ENCODE measurements around the gene NCS1. TPM values are rescaled to one million over a fixed set of nuclear protein-coding genes. Genes with fewer than 3 reads are reported as not detected.
A peak's percentile ranks its signal among the peaks of the same experiment; 100 is the strongest.

Gene NCS1
- total and polyA plus RNA-seq, 5 donors from 2014 or later: 0.22 TPM; not detected in 4

DNA sequence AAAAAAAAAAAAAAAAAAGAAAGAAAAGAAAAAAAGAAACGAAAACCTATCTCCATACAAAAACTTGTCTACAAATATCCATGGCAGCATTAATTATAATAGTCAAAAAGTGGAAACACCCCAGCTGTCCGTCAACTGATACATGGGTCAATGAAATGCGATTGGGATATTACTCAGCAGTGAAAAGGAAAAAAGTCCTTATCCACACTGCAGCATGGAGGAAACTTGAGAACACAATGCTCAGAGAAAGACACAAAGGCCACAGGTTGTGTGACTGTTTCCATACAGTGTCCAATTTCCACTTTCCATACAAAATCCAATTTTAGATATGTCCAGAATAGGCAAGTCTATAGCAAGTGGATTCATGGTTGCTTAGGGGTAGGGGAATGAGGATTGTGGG lies 24.3 kb upstream of the NCS1 start:
- H3K9me3 Mint-ChIP-seq: peaks cover 0 to 2% (median 0%) of the 10 kb centered on the region in 7 donors
- H3K27ac Mint-ChIP-seq: no peak overlapping the region
- Histone ChIP-seq H3K36me3 (ENCODE audit: control insufficient read depth, insufficient read depth, low read length) (no peaks in the 10 kb centered on the region), H3K4me3 (ENCODE audit: low read depth, low read length) (no peak overlapping the region), H3K4me1 (ENCODE audit: control insufficient read depth, insufficient read depth, low read length, poor library complexity, severe bottlenecking) (no peaks in the 10 kb centered on the region), H3K27me3 (ENCODE audit: control insufficient read depth, insufficient read depth, low read length) (no peaks in the 10 kb centered on the region), H3K27ac (ENCODE audit: insufficient read depth, low read length, poor library complexity, severe bottlenecking) (no peak overlapping the region), H3K9me3 (ENCODE audit: control insufficient read depth in 2 of 2, low read length in 2 of 2) (no peaks in the 10 kb centered on the region)
- no peak overlapping the region for H3K4me3 Mint-ChIP-seq
- no peaks in the 10 kb centered on the region for H3K36me3 Mint-ChIP-seq
- DNase-seq: no peak
- H3K27me3 Mint-ChIP-seq: peaks cover 25% of the 10 kb centered on the region
- peaks cover 0 to 11% (median 9%) of the 10 kb centered on the region in 4 donors for H3K4me1 Mint-ChIP-seq
- ATAC-seq (ENCODE audit: low read depth in 2 of 2): no peak

DNA sequence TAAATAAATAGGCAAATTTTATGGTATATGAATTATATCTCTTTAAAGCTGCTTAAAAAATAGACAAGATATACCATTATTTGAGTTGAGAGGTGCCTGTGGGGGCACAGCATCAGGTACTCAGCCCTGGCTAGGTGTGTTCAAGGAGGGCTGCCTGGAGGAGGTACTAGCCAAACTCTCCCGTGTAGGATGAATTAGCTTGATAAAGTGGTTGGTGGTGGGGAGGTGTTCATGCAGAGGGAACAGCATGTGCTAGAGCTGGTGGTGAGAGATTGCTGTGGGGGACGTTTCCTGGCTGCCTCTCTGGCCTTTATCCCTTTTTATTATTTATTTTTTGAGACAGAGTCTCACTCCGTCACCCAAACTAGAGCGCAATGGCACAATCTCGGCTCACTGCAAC lies 23.2 kb upstream of the NCS1 start:
- H3K4me3 Mint-ChIP-seq: no peak overlapping the region
- no peak overlapping the region for H3K4me3 ChIP-seq (ENCODE audit: low read depth, low read length)
- H3K9me3 Mint-ChIP-seq: peaks cover 0 to 2% (median 0%) of the 10 kb centered on the region in 7 donors
- no peaks in the 10 kb centered on the region for H3K4me1 ChIP-seq (ENCODE audit: control insufficient read depth, insufficient read depth, low read length, poor library complexity, severe bottlenecking)
- ATAC-seq (ENCODE audit: low read depth in 2 of 2) (no peak), DNase-seq (no peak)
- no peak overlapping the region for H3K27ac Mint-ChIP-seq
- H3K27ac ChIP-seq (ENCODE audit: insufficient read depth, low read length, poor library complexity, severe bottlenecking): no peak overlapping the region
- peaks cover 0 to 6% (median 3%) of the 10 kb centered on the region in 4 donors for H3K4me1 Mint-ChIP-seq
- H3K27me3 Mint-ChIP-seq: peaks cover 25% of the 10 kb centered on the region
- H3K9me3 ChIP-seq (ENCODE audit: control insufficient read depth in 2 of 2, low read length in 2 of 2): no peaks in the 10 kb centered on the region
- no peaks in the 10 kb centered on the region for H3K36me3 ChIP-seq (ENCODE audit: control insufficient read depth, insufficient read depth, low read length)
- no peaks in the 10 kb centered on the region for H3K36me3 Mint-ChIP-seq
- H3K27me3 ChIP-seq (ENCODE audit: control insufficient read depth, insufficient read depth, low read length): no peaks in the 10 kb centered on the region

DNA sequence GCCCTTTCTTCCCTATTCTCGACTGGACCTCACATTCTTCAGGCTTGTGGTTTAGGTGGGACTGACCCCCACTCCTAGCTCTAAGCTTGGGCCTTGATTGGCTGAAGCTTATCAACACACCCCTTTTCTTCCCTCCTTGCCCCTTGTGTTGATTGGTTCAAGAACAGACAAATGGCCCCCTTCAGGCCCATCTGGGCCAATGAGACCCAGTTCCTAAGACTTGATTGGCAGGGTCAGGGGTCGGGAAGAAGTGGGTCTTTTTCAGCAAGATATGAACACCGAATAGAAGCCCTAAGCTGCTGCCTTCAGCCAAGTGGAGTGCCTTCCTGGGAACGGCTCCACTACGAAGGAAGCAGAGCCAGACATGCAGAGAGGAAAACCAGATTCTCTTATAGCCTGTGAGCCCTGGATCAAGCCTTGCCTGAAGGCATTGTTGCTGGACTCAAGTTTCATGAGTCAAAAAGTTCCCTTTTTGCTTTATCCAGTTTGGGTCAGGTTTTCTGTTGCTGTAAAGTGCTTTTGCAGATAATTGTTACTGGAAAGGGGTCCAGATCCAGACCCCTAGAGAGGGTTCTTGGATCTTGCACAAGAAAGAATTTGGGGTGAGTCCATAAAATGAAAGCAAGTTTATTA lies 22.4 kb upstream of the NCS1 start:
- no peak for DNase-seq
- no peaks in the 10 kb centered on the region for H3K9me3 ChIP-seq (ENCODE audit: control insufficient read depth in 2 of 2, low read length in 2 of 2)
- Mint-ChIP-seq H3K36me3 (no peaks in the 10 kb centered on the region), H3K9me3 (peaks cover 0 to 2% (median 0%) of the 10 kb centered on the region in 7 donors), H3K4me3 (no peak overlapping the region), H3K27me3 (peaks cover 22% of the 10 kb centered on the region), H3K4me1 (peaks cover 0 to 3% (median under 1%) of the 10 kb centered on the region in 4 donors), H3K27ac (no peak overlapping the region)
- ATAC-seq (ENCODE audit: low read depth in 2 of 2): no peak
- no peak overlapping the region for H3K27ac ChIP-seq (ENCODE audit: insufficient read depth, low read length, poor library complexity, severe bottlenecking)
- H3K27me3 ChIP-seq (ENCODE audit: control insufficient read depth, insufficient read depth, low read length): no peaks in the 10 kb centered on the region
- no peaks in the 10 kb centered on the region for H3K36me3 ChIP-seq (ENCODE audit: control insufficient read depth, insufficient read depth, low read length)
- no peaks in the 10 kb centered on the region for H3K4me1 ChIP-seq (ENCODE audit: control insufficient read depth, insufficient read depth, low read length, poor library complexity, severe bottlenecking)
- H3K4me3 ChIP-seq (ENCODE audit: low read depth, low read length): no peak overlapping the region

GRCh38 chr9:130150779-130151382 lies 21.3 kb upstream of the NCS1 start:
- Mint-ChIP-seq H3K4me3 (no peak overlapping the region), H3K27ac (no peak overlapping the region), H3K36me3 (no peaks in the 10 kb centered on the region)

GRCh38 chr9:130154816-130155215 lies 17.4 kb upstream of the NCS1 start:
- no peak overlapping the region for H3K4me3 ChIP-seq (ENCODE audit: low read depth, low read length)
- ATAC-seq (ENCODE audit: low read depth in 2 of 2): no peak
- H3K36me3 Mint-ChIP-seq: no peaks in the 10 kb centered on the region

More at GRCh38 chr9:130150779-130151382, 21.3 kb upstream of the NCS1 start:
- Mint-ChIP-seq H3K9me3 (peaks cover 0 to 2% (median 0%) of the 10 kb centered on the region in 7 donors), H3K4me1 (peaks cover 0 to 3% (median 0%) of the 10 kb centered on the region in 4 donors), H3K27me3 (peaks cover 12% of the 10 kb centered on the region)
- ATAC-seq (ENCODE audit: low read depth in 2 of 2): no peak
- H3K27me3 ChIP-seq (ENCODE audit: control insufficient read depth, insufficient read depth, low read length): no peaks in the 10 kb centered on the region
- H3K36me3 ChIP-seq (ENCODE audit: control insufficient read depth, insufficient read depth, low read length): no peaks in the 10 kb centered on the region
- H3K4me1 ChIP-seq (ENCODE audit: control insufficient read depth, insufficient read depth, low read length, poor library complexity, severe bottlenecking): no peaks in the 10 kb centered on the region
- H3K27ac ChIP-seq (ENCODE audit: insufficient read depth, low read length, poor library complexity, severe bottlenecking): no peak overlapping the region
- no peaks in the 10 kb centered on the region for H3K9me3 ChIP-seq (ENCODE audit: control insufficient read depth in 2 of 2, low read length in 2 of 2)
- H3K4me3 ChIP-seq (ENCODE audit: low read depth, low read length): no peak overlapping the region
- no peak for DNase-seq

DNA sequence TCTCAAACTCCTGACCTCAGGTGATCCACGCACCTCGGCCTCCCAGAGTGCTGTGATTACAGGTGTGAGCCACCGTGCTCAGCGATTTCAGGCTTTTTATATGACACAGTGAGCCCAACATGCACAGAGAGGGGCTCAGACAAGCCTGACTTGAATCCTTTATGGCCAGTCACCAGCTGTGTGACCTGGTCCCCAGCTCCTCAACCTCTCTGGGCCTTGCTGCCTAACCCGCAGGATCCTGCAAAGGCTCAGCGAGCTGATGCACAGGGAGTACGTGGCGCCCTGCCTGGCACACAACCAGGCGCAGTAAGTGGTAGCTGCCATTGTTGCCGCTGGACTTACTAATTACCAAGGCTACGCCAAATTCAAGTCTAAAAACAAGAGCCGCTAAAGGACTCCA lies 16.6 kb upstream of the NCS1 start:
- Mint-ChIP-seq H3K27ac (no peak overlapping the region), H3K9me3 (no peaks in the 10 kb centered on the region), H3K27me3 (no peaks in the 10 kb centered on the region), H3K36me3 (no peaks in the 10 kb centered on the region), H3K4me3 (no peak overlapping the region), H3K4me1 (no peaks in the 10 kb centered on the region)
- no peak for DNase-seq
- H3K27ac ChIP-seq (ENCODE audit: insufficient read depth, low read length, poor library complexity, severe bottlenecking): no peak overlapping the region
- H3K9me3 ChIP-seq (ENCODE audit: control insufficient read depth in 2 of 2, low read length in 2 of 2): no peaks in the 10 kb centered on the region
- no peaks in the 10 kb centered on the region for H3K4me1 ChIP-seq (ENCODE audit: control insufficient read depth, insufficient read depth, low read length, poor library complexity, severe bottlenecking)
- no peaks in the 10 kb centered on the region for H3K27me3 ChIP-seq (ENCODE audit: control insufficient read depth, insufficient read depth, low read length)
- no peak overlapping the region for H3K4me3 ChIP-seq (ENCODE audit: low read depth, low read length)
- ATAC-seq (ENCODE audit: low read depth in 2 of 2): no peak
- H3K36me3 ChIP-seq (ENCODE audit: control insufficient read depth, insufficient read depth, low read length): no peaks in the 10 kb centered on the region

More at GRCh38 chr9:130154816-130155215, 17.4 kb upstream of the NCS1 start:
- Histone ChIP-seq H3K27ac (ENCODE audit: insufficient read depth, low read length, poor library complexity, severe bottlenecking) (no peak overlapping the region), H3K36me3 (ENCODE audit: control insufficient read depth, insufficient read depth, low read length) (no peaks in the 10 kb centered on the region), H3K4me1 (ENCODE audit: control insufficient read depth, insufficient read depth, low read length, poor library complexity, severe bottlenecking) (no peaks in the 10 kb centered on the region), H3K27me3 (ENCODE audit: control insufficient read depth, insufficient read depth, low read length) (no peaks in the 10 kb centered on the region), H3K9me3 (ENCODE audit: control insufficient read depth in 2 of 2, low read length in 2 of 2) (no peaks in the 10 kb centered on the region)
- DNase-seq: no peak
- Mint-ChIP-seq H3K9me3 (no peaks in the 10 kb centered on the region), H3K27me3 (no peaks in the 10 kb centered on the region), H3K4me1 (no peaks in the 10 kb centered on the region), H3K27ac (peak overlapping the region in 1 of 3 donors; percentile 36), H3K4me3 (no peak overlapping the region)

DNA sequence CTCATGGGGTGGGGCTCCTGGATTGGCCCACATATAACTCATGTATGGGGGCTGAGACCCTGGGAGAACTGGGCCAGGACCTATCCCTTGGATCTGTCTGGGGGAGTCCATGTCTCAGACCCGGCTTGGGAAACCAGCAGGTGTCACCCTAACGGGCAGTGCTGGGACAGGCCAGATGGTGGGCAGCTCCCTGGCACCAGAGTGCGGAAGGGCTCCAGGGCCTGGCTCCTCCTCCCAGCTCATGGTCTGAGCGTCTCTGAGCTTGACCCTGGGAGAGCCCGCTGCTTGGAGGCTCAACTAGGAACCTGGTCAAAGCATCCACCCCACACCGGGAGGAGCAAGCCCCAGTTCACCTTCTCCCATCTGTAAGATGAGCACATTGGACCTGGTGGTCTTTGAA lies 15.5 kb upstream of the NCS1 start:
- Histone ChIP-seq H3K4me1 (ENCODE audit: control insufficient read depth, insufficient read depth, low read length, poor library complexity, severe bottlenecking) (no peaks in the 10 kb centered on the region), H3K36me3 (ENCODE audit: control insufficient read depth, insufficient read depth, low read length) (no peaks in the 10 kb centered on the region), H3K4me3 (ENCODE audit: low read depth, low read length) (no peak overlapping the region), H3K27me3 (ENCODE audit: control insufficient read depth, insufficient read depth, low read length) (no peaks in the 10 kb centered on the region), H3K9me3 (ENCODE audit: control insufficient read depth in 2 of 2, low read length in 2 of 2) (no peaks in the 10 kb centered on the region), H3K27ac (ENCODE audit: insufficient read depth, low read length, poor library complexity, severe bottlenecking) (no peak overlapping the region)
- Mint-ChIP-seq H3K4me1 (no peaks in the 10 kb centered on the region), H3K4me3 (no peak overlapping the region), H3K27me3 (no peaks in the 10 kb centered on the region), H3K27ac (no peak overlapping the region), H3K9me3 (no peaks in the 10 kb centered on the region), H3K36me3 (no peaks in the 10 kb centered on the region)
- DNase-seq: no peak
- ATAC-seq (ENCODE audit: low read depth in 2 of 2): no peak

GRCh38 chr9:130157079-130157478 lies 15.1 kb upstream of the NCS1 start:
- H3K36me3 Mint-ChIP-seq: no peaks in the 10 kb centered on the region
- Histone ChIP-seq H3K4me1 (ENCODE audit: control insufficient read depth, insufficient read depth, low read length, poor library complexity, severe bottlenecking) (no peaks in the 10 kb centered on the region), H3K4me3 (ENCODE audit: low read depth, low read length) (no peak overlapping the region), H3K27ac (ENCODE audit: insufficient read depth, low read length, poor library complexity, severe bottlenecking) (no peak overlapping the region), H3K36me3 (ENCODE audit: control insufficient read depth, insufficient read depth, low read length) (no peaks in the 10 kb centered on the region), H3K9me3 (ENCODE audit: control insufficient read depth in 2 of 2, low read length in 2 of 2) (no peaks in the 10 kb centered on the region), H3K27me3 (ENCODE audit: control insufficient read depth, insufficient read depth, low read length) (no peaks in the 10 kb centered on the region)
- ATAC-seq (ENCODE audit: low read depth in 2 of 2) (no peak), DNase-seq (no peak)
- no peak overlapping the region for H3K4me3 Mint-ChIP-seq
- H3K27ac Mint-ChIP-seq: no peak overlapping the region
- H3K4me1 Mint-ChIP-seq: no peaks in the 10 kb centered on the region
- no peaks in the 10 kb centered on the region for H3K27me3 Mint-ChIP-seq
- H3K9me3 Mint-ChIP-seq: no peaks in the 10 kb centered on the region
